Measurements from ENCODE around the gene FAM83F.
"Not testable (repeated sequence)": the region's sequence is repeated elsewhere in the genome, so short reads cannot be mapped to it uniquely, and the experiment has no call there.

Gene FAM83F

GRCh38 chr22:39994566-39995392 is at the start of gene FAM83F:
Gene FAM83F, plus strand, starts transcription at chr22:39994954. Its CDS starts 89 bp downstream, at chr22:39995043.
- DNase-seq, result no peak

GRCh38 chr22:39946126-39946502 is 48.6 kb upstream of the FAM83F start:
- no peak for DNase-seq

- no peak for DNase-seq
Observed at GRCh38 chr22:39946503-39947219, 48.1 kb upstream of the FAM83F start.

DNA sequence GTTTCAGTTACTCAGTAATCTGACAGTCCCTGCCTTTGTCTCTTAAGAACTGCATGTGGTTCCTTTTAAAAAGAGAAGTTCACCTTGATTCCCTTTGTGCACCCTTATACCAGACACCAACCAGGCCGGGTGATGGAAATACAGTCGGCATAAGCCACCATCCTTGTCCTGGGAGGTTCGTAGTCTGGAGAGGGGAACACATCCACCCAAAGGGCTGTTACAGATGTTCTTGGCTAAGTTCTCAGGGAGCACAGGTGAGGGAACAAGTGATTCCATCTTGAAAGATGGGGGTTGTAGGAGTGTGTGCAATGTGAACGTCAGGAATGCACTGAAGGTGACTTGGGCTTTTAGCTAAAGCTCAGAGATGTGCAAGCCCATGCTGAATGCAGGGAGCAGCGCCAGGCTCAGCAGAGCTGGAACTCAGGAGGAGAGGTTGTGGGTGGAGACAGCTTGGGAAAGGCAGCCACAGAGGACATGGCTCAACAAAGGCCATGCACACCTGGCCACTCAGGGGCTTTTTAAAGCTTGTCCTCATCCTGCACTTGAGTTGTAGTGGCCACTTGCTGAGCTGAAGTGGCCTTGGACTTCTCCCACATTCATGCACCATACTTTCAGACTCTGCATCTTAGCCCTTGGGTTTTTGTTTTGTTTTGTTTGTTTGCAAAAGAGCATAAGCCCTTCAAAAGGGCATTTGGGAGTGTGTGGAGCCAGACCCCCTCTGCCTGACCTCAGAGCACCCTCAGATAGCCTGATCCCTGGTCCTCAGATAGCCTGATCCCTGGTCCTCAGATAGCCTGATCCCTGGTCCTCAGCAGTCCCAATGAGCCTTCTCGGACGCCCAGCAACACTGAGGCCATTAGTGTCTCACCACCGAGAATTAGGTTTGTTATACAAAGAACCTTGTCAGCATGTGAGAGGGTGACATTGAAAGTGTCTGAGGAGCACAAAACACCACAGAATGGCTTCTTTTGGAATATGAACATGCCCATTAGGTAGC is 47.2 kb upstream of the FAM83F start:
- peak; percentile 73 to 85 for DNase-seq

GRCh38 chr22:39949964-39950737 is 44.6 kb upstream of the FAM83F start:
- DNase-seq, result no peak

- not testable (repeated sequence) for DNase-seq
Observed at GRCh38 chr22:39951603-39952293, 43.0 kb upstream of the FAM83F start.

DNA sequence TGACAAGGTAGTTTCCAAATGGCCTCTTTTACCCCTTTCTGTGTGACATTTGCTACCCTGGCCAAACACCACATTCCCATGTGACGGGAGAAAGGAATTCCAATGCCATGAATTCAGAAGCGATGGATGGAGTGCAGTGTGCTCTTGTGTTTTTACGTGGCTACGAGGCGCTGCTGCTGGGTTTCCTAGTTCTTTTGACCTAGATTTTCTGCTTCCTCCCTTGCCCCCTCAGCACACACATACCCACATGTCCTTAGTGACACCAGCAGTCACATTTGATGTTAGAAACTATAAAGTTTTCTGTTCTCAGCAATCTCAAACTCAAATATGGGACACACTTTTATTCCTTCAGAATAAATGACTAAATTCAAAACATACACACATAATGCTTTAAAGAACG is 42.4 kb upstream of the FAM83F start:
- no peak for DNase-seq

DNA sequence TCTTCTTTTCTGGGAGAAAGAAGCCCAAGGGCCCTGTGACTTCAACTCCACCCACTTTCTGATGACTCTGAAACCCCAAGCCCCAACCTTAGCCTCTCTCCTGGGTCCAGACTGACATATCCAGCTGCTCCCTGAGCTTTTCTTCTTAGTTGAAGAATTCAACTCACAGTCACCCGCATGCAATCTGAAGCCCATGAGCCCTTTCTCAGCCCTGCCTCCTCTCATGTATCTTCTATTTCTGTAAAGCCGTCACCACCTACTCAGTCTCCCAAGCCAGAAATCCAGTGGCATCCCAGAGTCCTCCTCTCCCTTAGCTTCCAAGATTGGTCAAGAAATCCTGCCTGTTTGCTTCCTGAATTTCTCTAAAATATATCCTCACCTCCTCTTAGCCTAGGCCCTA is 41.7 kb upstream of the FAM83F start:
- DNase-seq, result no peak

DNA sequence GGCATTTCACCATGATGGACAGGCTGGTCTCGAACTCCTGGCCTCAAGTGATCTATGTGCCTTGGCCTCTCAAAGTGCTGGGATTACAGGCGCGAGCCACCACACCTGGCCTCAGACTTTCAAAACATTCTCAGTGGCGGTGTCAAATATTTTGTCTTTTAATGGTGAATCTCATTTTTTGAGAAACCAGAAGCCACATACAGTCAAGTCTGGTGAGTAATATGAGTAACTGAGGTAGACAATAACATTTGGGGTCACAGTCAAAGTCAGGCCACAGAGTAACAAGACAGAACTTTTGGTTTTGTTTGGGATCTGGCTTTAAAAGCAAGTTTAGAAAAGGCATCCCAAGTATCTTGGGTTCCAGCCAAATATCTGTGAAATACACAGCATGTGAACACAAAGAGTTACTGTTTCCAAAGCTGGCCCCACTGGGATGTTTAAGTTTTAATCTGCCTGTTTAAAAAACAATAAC is 40.1 kb upstream of the FAM83F start:
- no peak for DNase-seq

GRCh38 chr22:39955675-39956074 is 39.1 kb upstream of the FAM83F start:
- no peak for DNase-seq

- DNase-seq, result no peak
Observed at GRCh38 chr22:39956932-39957664, 37.7 kb upstream of the FAM83F start.

DNA sequence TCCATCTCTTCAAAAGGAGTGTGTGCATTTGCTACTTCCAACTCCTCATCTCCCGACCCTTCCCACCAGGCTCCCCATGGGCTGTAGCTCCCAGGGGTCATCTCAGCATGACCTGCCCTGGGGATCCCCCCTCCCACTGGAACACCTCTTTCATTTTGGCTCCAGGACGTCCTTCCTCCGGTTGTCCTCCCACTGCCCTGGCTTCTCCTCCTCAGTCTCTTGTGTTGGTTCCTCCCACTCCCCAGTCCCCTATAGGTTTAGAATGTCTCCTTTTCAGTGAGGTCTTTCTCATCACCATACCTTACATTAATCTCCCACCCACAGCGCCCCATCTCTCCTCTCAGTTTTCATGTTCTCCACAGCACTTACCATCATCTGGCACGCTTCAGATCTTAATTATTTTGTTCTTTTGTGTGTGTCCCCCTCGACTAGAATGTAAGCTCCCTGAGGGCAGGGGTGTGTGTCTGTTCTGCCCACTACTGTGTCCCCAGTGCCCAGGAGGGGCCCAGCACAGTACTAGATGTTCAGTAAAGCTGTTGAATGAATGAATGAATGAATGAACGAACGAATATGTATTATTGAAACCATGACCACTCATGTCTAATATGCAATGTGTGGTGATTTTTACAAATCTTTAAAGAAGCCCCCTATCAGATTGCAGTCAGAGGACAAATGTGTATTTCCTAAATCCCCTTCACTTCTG is 36.6 kb upstream of the FAM83F start:
- no peak for DNase-seq

GRCh38 chr22:39958949-39959639 is 35.7 kb upstream of the FAM83F start:
- DNase-seq, result no peak

- no peak for DNase-seq
Observed at GRCh38 chr22:39959640-39960447, 34.9 kb upstream of the FAM83F start, which contains the start of gene TMA7B. Gene TMA7B, plus strand, starts transcription at chr22:39960397. Its CDS starts 3,978 bp downstream, at chr22:39964375.

GRCh38 chr22:39960791-39961746 is 33.7 kb upstream of the FAM83F start:
- DNase-seq, result no peak

- DNase-seq, result no peak
Observed at GRCh38 chr22:39962071-39962470, 32.7 kb upstream of the FAM83F start.

GRCh38 chr22:39965748-39966147 is 29.0 kb upstream of the FAM83F start:
- DNase-seq, result no peak

All from NCI-H187 (cell line).